HepG2 (cell line): ENCODE data around the gene NOXA1. TPM values are rescaled to one million over a fixed set of nuclear protein-coding genes. Genes with fewer than 3 reads are reported as not detected.

Source experiments
- ATAC-seq: fragments of 200-7000 bp; cut with Tn5 transposase; 3 replicates; pipeline ENCODE4 v1.9.1; 2020; ENCODE audit warnings: mild to moderate bottlenecking, moderate library complexity
- BruUV-seq: library from RNA; stranded (reverse); fragments of 400-500 nt; replicated peaks from 2 replicates; lab custom pipeline; 2021; lab: Mats Ljungman, UMichigan
- CTCF ChIA-PET: fragments of 300-600 bp; formaldehyde crosslinking; extraction: SDS; loops from one replicate; lab custom pipeline; 2021; ENCODE audit warnings: low total read pairs, inconsistent platforms, low intra/inter-chr PET ratio; lab: Yijun Ruan, JAX
- POLR2A ChIA-PET: fragments of 350-600 bp; sonication (Branson Sonifier 250); formaldehyde crosslinking; loops from one replicate; lab custom pipeline; 2020; ENCODE audit warnings: antibody characterized with exemption, inconsistent platforms; lab: Yijun Ruan, JAX
- DNase-seq: peaks from one replicate; pipeline ENCODE4 v3.0.0-alpha.2; 2015; ENCODE audit warnings: low spot score
- FAIRE-seq: peaks from 3 replicates; lab custom pipeline; 2011; peaks lifted over from hg19 to GRCh38; lab: Jason Lieb, UNC
- H2AFZ ChIP-seq: one replicate; pipeline ENCODE4 v1.6.1; 2011; ENCODE audit warnings: low read length, inconsistent platforms
- H3K27ac ChIP-seq: fragments of 300-600 bp; 3 replicates; pipeline ENCODE4 v1.8.0; 2011; ENCODE audit warnings: mixed run types, mild to moderate bottlenecking, mixed read lengths, low read length, inconsistent platforms; ENCODE audit not compliant: insufficient read depth; ENCODE audit errors: extremely low read length
- H3K27me3 ChIP-seq, 2 experiments: fragments of 200-600 bp in 1 of 2; 2 replicates in 1 of 2; 3 replicates in 1 of 2; pipeline versions ENCODE4 v1.6.0 to v1.8.0; 2011; ENCODE audit warnings: low read length in 2 of 2, mild to moderate bottlenecking in 2 of 2, moderate library complexity in 2 of 2, inconsistent platforms in 1 of 2; ENCODE audit not compliant: insufficient read depth in 2 of 2, control insufficient read depth in 1 of 2
- H3K36me3 ChIP-seq, 2 experiments: fragments of 200-600 bp in 1 of 2; replicated peaks in 1 of 2; 2 replicates in 1 of 2; 3 replicates in 1 of 2; pipeline versions ENCODE4 v1.5.1 to v1.8.0; 2011; ENCODE audit warnings: low read length in 2 of 2, inconsistent platforms in 1 of 2; ENCODE audit not compliant: insufficient read depth in 2 of 2, control insufficient read depth in 1 of 2
- H3K4me1 ChIP-seq: 2 replicates; pipeline ENCODE4 v1.5.1; 2012; ENCODE audit warnings: low read length, inconsistent platforms; ENCODE audit not compliant: insufficient read depth
- H3K4me2 ChIP-seq: 2 replicates; pipeline ENCODE4 v1.6.0; 2011; ENCODE audit warnings: low read depth, low read length, inconsistent platforms
- H3K4me3 ChIP-seq, 3 experiments: fragments of 200-600 bp in 1 of 3; sonication (generic), shearing (Covaris generic) in 1 of 3; replicated peaks in 1 of 3; 2 replicates each; pipeline ENCODE4 v1.5.1; 2011 to 2016; ENCODE audit warnings: low read length in 3 of 3, inconsistent platforms in 2 of 3, low read depth in 2 of 3, mild to moderate bottlenecking in 2 of 3, control low read depth in 1 of 3, mixed read lengths in 1 of 3; ENCODE audit not compliant: insufficient read depth in 1 of 3
- H3K79me2 ChIP-seq: one replicate; pipeline ENCODE4 v1.6.1; 2011; ENCODE audit warnings: low read length, inconsistent platforms; ENCODE audit not compliant: insufficient read depth
- H3K9ac ChIP-seq: 2 replicates; pipeline ENCODE4 v1.6.0; 2011; ENCODE audit warnings: mild to moderate bottlenecking, low read depth, low read length, inconsistent platforms; ENCODE audit not compliant: insufficient read depth
- H3K9me3 ChIP-seq: 2 replicates; pipeline ENCODE4 v1.5.1; 2012; ENCODE audit warnings: mild to moderate bottlenecking, low read length
- H4K20me1 ChIP-seq: 2 replicates; pipeline ENCODE4 v1.6.0; 2011; ENCODE audit warnings: inconsistent platforms, mild to moderate bottlenecking, low read length, moderate library complexity; ENCODE audit not compliant: insufficient read depth
- ARHGAP35 ChIP-seq: sonication (generic); formaldehyde crosslinking; IDR thresholded peaks from 2 replicates; pipeline ENCODE4 v1.9.0; 2022; ENCODE audit warnings: mild to moderate bottlenecking, inconsistent platforms, moderate library complexity, missing genetic modification reagents, borderline replicate concordance
- DMAP1 ChIP-seq: IDR thresholded peaks from 2 replicates; pipeline ENCODE4 v1.6.1; 2016
- FLYWCH1 ChIP-seq: sonication (generic); formaldehyde crosslinking; IDR thresholded peaks from 2 replicates; pipeline ENCODE4 v1.8.1; 2023; ENCODE audit warnings: mild to moderate bottlenecking, missing genetic modification reagents
- NFATC3 ChIP-seq: sonication (generic); formaldehyde crosslinking; IDR thresholded peaks from 2 replicates; pipeline ENCODE4 v1.5.1; 2020; ENCODE audit warnings: mild to moderate bottlenecking, missing genetic modification reagents
- NR1H2 ChIP-seq: sonication (generic); formaldehyde crosslinking; IDR thresholded peaks from 2 replicates; pipeline ENCODE4 v1.8.1; 2022; ENCODE audit warnings: low read depth, missing genetic modification reagents, borderline replicate concordance
- WGBS: methylation state at CpG from one replicate; pipeline ENCODE4 v1.1.6; 2017; ENCODE audit warnings: low lambda C conversion rate; 5-methylcytosine and 5-hydroxymethylcytosine counted together
- in situ Hi-C: cut with HindIII; loops from 2 replicates; pipeline ENCODE4 v1.10.0; 2017; ENCODE audit warnings: low pct_unique_long_range_greater_than_20kb; ENCODE audit not compliant: extremely low pct_ligation_motif_present
- intact Hi-C: fragments of 100-400 bp; cut with micrococcal nuclease; formaldehyde crosslinking; loops from one replicate; pipeline ENCODE4 v1.10.0; 2022; ENCODE audit not compliant: unreplicated experiment
- polyA plus RNA-seq, 8 experiments: library from polyadenylated mRNA; depleted of rRNA in 3 of 8; stranded (reverse) in 7 of 8; unstranded in 1 of 8; fragments of >200 nt; fragmentation: Illumina TruSeq in 4 of 8; extraction: Trizol in 4 of 8; gene quantifications; 2 replicates each; pipeline versions ENCODE4 v1.2.1 to v1.2.3, GENCODE V29; 2011 to 2016; ENCODE audit warnings: low read depth in 4 of 8, missing spikeins in 1 of 8, mixed read lengths in 1 of 8; ENCODE audit not compliant: insufficient read depth in 1 of 8
- total RNA-seq, 5 experiments: library from RNA; depleted of rRNA; stranded (reverse); fragments of >200 nt; fragmentation: Illumina TruSeq; extraction: Trizol; gene quantifications; 2 replicates each; pipeline ENCODE4 v1.2.3, GENCODE V29; 2016; ENCODE audit warnings: low read depth in 1 of 5
- TF ChIP-seq, protein P1 (sequence below): IDR thresholded peaks from 2 replicates; pipeline ENCODE4 v1.6.1; 2016; ENCODE audit warnings: missing genetic modification reagents, missing compliant biosample characterization
- TF ChIP-seq, protein P2 (sequence below): sonication (generic); formaldehyde crosslinking; IDR thresholded peaks from 2 replicates; pipeline ENCODE4 v1.4.0; 2020; ENCODE audit warnings: mild to moderate bottlenecking, missing genetic modification reagents
- TF ChIP-seq, protein P3 (sequence below): IDR thresholded peaks from 2 replicates; pipeline ENCODE4 v1.6.1; 2016; ENCODE audit warnings: low read depth, borderline replicate concordance
- TF ChIP-seq, protein P4 (sequence below): sonication (generic); formaldehyde crosslinking; IDR thresholded peaks from 2 replicates; pipeline ENCODE4 v1.4.0; 2020; ENCODE audit warnings: missing genetic modification reagents, borderline replicate concordance

Gene NOXA1
- total and polyA plus RNA-seq, 2 of the 13 experiments (the other 11 are each of a cell fraction or from before 2014, with no cell fraction given) = 0.78 to 1.2 TPM

DNA sequence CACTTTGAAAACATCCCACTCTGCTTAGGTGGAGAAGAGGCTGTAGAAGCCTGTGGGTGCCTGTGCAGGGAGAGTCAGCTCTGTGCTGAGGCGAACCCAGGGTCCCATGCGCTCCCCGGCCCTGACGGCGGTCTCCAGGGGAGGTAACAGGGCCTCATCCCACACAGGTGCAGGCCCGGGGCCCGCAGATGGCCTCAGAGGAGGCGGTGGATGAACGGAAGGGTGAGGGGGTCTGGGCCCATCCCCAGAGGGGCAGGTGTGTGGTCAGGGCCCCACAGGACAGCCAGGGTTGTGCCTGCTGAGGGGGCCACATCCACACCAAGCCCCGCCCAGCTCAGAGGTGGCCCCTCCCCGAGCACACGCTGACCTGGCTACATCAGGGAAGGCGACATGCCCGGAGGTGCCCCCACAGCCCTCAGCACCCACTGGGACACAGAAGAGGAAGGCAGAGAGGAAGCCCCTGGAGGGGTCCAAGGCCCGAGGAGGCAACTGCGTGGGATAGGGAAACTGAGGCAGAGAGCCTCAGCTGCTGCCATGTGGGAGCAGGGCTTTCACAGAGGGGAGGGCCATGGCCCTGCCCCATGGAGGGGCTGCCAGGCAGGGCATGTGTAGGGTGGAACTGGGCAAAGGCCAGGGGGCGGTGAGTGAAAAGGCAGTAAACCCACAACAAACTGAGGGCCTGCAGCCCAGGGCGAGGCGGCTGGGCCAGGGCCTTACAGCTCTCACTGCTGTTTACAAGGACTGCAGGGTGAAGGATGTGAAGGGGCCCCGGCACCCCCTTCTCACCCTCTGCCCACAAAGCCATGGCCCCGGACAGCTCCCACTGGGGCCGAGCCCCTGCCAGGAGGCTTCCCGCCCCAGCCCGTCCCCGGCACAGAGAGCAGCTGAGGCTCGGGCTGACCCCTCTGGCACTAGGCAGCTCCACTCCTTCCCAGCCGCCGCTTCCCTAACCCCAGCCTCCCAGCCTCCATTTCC is 29.7 kb upstream of the NOXA1 start:
- intact Hi-C loops = no loop called here
- H3K4me2 ChIP-seq = no peak overlapping the region
- H3K27me3 ChIP-seq = no peaks in the 10 kb centered on the region
- H3K36me3 ChIP-seq = no peaks in the 10 kb centered on the region
- no TSS peak for BruUV-seq
- no peak overlapping the region for H3K9ac ChIP-seq
- H4K20me1 ChIP-seq = no peaks in the 10 kb centered on the region
- ATAC-seq (no peak), FAIRE-seq (no peak)
- H2AFZ ChIP-seq = no peak overlapping the region
- H3K4me1 ChIP-seq = peaks cover 14% of the 10 kb centered on the region
- 97% methylated on average over 18 of the region's 28 CpGs for WGBS
- TF ChIP-seq, protein P1, sequence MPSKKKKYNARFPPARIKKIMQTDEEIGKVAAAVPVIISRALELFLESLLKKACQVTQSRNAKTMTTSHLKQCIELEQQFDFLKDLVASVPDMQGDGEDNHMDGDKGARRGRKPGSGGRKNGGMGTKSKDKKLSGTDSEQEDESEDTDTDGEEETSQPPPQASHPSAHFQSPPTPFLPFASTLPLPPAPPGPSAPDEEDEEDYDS (CRISPR knock-in tag) = no peak
- no peak for TF ChIP-seq ARHGAP35 (CRISPR knock-in tag)
- TF ChIP-seq, all 625 proteins: peak for 0
- POLR2A ChIA-PET = no interaction called here
- Histone ChIP-seq H3K27ac (no peak overlapping the region), H3K4me3 (no peak overlapping the region), H3K9me3 (no peaks in the 10 kb centered on the region), H3K79me2 (no peaks in the 10 kb centered on the region)
- DNase-seq = no peak
- in situ Hi-C loops = no loop called here
- CTCF ChIA-PET = no interaction called here

DNA sequence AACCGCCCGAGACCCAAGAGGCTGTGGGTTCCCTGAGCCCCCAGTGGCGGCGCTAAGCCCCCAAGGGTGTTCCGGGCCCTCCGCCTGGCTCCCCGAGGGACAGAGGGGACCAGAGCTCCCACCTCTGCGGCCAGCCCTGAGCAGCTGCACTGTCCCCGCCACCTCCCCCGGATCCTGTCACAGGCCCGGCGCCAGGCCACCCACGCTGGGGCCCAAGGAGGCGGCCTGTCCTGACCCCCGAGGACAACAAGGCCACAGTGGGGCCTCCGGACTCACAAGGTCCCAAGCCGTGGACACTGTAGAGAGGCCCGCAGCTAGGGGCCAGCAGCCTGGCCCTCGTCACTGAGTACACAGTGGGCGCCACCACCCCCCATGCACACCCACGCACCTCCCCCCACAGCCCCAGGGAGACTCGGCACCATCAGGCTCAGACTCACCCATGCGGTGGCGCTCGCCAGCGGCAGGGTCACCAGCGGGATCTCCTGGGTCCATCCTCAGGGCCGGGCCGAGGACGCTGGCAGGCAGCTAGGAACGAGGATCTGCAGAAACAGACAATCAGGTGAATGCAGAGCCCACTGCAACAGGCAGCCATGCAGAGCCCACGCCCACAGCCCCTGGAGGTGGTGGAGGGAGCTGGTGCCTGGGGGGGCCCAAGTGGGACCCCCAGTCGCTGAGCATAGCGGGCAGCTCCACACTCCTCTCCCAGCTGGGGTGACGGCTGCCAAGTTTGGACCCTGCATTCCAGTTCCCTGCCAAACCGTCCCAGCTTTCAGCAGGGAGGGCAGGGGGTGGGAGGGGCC is 28.1 kb upstream of the NOXA1 start:
- Histone ChIP-seq H3K79me2 (no peaks in the 10 kb centered on the region), H2AFZ (no peak overlapping the region), H3K9ac (no peak overlapping the region), H3K4me1 (peaks cover 19% of the 10 kb centered on the region), H3K27me3 (no peaks in the 10 kb centered on the region), H3K9me3 (no peaks in the 10 kb centered on the region), H3K36me3 (no peaks in the 10 kb centered on the region), H4K20me1 (no peaks in the 10 kb centered on the region), H3K27ac (no peak overlapping the region), H3K4me2 (no peak overlapping the region), H3K4me3 (no peak overlapping the region)
- FAIRE-seq (no peak), ATAC-seq (no peak), DNase-seq (no peak)
- ChIA-PET CTCF (no interaction called here), POLR2A (no interaction called here)
- no TSS peak for BruUV-seq
- 90% methylated on average over 4 of the region's 36 CpGs for WGBS
- in situ Hi-C loops (no loop called here), intact Hi-C loops (no loop called here)
- TF ChIP-seq FLYWCH1 (CRISPR knock-in tag) (no peak), DMAP1 (CRISPR knock-in tag) (no peak), NFATC3 (no peak), NR1H2 (no peak)
- TF ChIP-seq, protein P2, sequence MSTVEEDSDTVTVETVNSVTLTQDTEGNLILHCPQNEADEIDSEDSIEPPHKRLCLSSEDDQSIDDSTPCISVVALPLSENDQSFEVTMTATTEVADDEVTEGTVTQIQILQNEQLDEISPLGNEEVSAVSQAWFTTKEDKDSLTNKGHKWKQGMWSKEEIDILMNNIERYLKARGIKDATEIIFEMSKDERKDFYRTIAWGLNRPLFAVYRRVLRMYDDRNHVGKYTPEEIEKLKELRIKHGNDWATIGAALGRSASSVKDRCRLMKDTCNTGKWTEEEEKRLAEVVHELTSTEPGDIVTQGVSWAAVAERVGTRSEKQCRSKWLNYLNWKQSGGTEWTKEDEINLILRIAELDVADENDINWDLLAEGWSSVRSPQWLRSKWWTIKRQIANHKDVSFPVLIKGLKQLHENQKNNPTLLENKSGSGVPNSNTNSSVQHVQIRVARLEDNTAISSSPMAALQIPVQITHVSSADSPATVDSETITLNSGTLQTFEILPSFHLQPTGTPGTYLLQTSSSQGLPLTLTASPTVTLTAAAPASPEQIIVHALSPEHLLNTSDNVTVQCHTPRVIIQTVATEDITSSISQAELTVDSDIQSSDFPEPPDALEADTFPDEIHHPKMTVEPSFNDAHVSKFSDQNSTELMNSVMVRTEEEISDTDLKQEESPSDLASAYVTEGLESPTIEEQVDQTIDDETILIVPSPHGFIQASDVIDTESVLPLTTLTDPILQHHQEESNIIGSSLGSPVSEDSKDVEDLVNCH (CRISPR knock-in tag) = no peak
- TF ChIP-seq, protein P3, sequence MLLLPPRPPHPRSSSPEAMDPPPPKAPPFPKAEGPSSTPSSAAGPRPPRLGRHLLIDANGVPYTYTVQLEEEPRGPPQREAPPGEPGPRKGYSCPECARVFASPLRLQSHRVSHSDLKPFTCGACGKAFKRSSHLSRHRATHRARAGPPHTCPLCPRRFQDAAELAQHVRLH (CRISPR knock-in tag) = no peak
- TF ChIP-seq, protein P4, sequence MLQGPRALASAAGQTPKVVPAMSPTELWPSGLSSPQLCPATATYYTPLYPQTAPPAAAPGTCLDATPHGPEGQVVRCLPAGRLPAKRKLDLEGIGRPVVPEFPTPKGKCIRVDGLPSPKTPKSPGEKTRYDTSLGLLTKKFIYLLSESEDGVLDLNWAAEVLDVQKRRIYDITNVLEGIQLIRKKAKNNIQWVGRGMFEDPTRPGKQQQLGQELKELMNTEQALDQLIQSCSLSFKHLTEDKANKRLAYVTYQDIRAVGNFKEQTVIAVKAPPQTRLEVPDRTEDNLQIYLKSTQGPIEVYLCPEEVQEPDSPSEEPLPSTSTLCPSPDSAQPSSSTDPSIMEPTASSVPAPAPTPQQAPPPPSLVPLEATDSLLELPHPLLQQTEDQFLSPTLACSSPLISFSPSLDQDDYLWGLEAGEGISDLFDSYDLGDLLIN (CRISPR knock-in tag) = no peak
